GM21423 (cell line): ENCODE measurements around the gene HSD11B2.

Experiments used
- ATAC-seq: cut with Tn5 transposase; IDR thresholded peaks from one replicate; pipeline ENCODE4 v1.9.1; 2021; ENCODE audit warnings: mild to moderate bottlenecking, moderate library complexity; ENCODE audit not compliant: unreplicated experiment

HSD11B2 gene

DNA sequence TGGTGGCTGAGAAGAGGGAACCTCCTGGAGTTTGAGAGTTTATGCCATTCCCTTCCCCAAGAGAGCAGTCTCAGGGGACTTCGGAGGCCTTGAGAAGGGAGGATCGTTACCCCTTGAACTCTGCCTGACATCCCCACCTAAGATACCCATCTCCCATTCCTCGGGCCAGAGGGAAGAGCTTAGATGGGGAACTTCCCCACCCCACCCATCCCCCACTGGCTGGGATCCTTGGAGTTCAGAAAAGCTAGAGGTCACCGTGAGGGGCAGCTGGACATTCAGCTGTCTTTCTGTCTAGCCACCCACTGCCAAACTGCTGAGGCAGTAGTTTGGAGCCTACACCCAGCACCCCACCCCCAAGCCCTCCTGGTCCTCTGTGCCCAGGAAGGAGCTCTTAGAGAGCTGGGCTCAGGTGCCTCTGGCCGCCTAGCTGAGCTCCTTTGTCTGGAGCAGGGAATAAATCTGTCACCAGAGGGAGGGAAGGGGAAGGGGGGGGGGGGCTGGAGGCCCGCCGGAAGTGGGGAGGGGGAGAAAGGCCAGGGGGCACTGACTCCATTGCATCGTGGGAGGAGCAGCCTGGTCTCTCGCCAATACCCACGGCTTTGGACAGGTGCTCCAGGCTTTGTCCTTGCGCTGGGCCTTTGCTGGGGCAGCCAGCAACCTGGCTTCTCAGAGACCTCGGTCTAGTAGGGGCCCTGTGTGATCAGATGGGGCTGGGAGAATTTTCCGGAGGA, 1.0 kb downstream of the HSD11B2 start:
- ATAC-seq, result no peak

DNA sequence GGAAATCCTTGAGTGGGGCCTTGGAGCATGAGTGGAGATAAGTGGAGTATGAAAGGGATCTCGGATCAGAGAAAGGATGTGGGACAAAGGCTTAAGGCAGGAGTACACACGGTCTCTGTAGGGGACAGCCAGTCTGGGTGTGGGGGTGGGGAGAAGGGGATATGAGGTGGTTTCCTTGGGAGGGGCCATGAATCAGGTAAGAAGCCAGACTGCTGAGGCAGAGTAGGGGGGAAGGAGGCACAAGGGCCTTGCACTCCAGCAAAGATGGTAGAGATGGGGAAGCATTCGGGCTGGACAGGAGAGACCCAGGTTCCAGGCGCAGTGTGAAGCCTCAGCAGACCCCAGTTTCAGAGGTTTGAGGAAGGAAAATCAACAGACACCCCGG, 1.6 kb downstream of the HSD11B2 start:
- no peak for ATAC-seq

DNA sequence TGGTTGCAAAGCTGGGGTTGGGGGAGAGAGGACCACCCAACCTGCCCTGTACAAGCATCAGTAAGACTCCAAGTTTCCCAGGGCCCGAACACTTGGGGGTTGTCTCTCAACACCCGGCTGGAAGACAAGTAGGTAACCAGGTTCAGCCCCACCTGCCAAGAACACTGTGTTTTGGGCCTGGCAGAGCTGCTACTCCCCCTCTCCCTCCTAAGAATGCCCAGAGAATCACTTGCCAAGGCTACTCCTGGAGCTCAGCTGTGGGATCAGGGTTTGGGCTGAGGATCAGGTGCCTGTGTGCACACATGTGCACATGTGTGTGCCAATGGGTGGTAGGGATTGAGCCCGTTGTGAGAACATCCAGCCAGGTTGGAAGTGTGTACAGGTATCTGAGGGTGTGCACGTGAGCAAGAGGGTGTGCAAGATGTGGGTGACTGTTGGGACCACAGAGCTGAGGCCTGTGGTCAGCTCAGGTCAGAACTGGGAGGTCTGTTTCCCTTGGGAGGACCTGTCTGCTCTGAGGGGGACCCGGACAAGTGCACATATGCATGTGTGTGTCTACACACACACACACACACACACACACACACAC, 2.3 kb downstream of the HSD11B2 start:
- no peak for ATAC-seq

DNA sequence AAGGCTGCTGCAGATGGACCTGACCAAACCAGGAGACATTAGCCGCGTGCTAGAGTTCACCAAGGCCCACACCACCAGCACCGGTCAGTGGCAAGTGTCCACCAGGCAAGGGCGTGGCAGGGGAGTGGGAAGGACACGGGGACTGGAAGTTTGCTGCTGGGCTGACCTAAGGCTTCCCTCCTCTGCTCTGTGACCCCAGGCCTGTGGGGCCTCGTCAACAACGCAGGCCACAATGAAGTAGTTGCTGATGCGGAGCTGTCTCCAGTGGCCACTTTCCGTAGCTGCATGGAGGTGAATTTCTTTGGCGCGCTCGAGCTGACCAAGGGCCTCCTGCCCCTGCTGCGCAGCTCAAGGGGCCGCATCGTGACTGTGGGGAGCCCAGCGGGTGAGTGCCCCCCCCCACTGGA, 4.8 kb downstream of the HSD11B2 start:
- ATAC-seq, result no peak

DNA sequence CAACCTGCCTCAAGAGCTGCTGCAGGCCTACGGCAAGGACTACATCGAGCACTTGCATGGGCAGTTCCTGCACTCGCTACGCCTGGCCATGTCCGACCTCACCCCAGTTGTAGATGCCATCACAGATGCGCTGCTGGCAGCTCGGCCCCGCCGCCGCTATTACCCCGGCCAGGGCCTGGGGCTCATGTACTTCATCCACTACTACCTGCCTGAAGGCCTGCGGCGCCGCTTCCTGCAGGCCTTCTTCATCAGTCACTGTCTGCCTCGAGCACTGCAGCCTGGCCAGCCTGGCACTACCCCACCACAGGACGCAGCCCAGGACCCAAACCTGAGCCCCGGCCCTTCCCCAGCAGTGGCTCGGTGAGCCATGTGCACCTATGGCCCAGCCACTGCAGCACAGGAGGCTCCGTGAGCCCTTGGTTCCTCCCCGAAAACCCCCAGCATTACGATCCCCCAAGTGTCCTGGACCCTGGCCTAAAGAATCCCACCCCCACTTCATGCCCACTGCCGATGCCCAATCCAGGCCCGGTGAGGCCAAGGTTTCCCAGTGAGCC, 5.8 kb downstream of the HSD11B2 start:
- ATAC-seq, result no peak

DNA sequence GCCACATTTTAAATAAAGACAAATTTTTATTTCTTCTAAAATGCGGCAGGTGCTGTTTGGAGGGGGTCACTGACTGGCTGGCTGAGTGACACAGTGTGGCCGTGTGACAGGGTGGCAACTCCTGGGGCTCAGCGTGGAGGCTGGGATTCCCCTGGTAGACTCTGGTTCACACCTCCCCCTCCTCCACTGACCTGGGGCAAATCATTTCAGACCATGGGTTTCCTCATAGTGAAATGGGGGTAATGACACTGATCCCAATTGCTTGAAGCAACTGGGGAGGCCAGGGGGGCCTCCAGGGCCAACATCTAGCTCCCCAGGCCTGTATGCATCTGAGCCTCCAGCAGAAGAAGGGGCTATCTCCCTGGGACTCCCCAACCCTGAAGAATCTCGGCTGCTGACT, 6.6 kb downstream of the HSD11B2 start:
- ATAC-seq, result no peak

DNA sequence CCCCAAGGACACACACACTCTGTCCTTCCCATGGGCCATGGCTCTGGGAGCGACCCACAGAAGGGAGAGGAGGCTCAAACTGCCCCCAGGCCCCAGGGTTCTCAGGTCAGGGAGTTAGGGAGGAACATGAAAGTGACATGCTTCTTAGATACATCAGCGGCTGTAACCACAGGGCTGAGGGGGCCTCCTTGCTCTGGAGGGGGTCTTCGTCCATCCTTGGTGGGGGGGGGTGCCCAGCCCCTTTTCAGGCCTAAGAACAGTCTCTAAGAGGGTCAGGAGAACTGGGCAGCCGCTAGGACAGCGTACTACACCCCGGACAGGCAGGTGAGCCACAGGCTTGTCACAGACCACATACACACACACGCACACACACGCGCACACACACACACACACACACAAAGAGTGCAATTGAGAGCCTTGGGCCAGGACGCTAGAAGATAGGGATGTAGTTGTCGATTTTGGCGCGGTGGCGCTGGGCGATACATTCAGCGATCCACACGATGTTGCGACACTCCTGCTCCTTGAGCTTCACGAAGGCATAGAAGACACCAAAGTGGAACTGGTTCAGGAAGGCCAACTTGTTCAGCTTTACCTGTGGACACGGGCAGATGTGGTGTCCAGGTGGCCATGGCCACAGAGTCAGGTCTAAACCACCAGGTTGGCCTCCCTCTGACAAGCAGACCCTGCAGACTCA, 7.3 kb downstream of the HSD11B2 start:
- ATAC-seq, result no peak

DNA sequence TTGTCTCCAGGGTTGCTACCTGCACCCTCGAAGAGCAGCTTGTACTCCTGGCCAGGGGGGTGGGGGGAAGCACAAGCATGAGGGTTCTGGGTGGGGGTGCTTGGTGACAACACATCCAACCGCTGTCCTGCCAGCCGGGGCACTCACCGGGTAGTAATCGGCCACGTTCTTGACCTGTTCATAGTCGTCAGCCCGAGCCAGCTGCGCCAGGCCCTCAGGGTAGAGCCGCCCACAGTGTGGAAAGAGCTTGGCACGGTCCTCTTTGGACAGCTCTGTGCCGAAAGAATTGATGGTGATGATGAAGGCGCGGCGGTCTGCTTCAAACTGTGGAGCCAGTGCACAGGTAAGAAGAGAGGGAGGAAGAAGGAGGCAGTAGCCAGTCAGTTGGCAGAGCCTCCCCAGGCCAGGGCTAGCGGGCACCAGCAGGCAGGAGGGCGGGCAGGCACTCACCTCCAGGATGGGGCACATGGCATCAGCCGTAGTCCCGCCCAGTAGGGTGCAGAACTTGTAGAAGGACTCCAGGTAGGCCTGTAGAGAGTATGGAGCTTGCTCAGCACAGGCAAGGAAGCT, 8.0 kb downstream of the HSD11B2 start:
- no peak for ATAC-seq

DNA sequence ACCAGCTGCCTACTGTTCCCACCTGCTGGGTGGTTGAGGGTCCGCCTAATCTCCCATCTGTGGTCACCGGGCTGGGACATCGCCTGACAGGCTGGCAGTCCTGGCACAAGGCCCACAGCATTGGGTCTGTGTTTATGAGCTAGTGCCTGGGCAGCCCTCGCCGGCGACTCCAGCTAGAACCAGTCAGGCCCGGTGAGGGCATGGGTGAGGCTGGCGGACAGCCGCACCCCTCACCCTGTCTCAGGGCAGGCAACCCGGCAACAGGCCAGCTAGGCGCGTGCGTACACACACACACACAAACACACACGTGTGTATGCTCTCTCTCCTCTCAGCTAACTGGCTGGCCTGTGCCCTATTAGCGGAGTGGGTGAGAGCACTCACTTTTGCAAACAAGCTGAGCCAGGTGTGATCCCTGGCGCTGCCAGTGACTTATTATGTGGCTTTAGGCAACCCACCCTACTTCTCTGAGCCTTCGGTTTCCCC, 10.4 kb downstream of the HSD11B2 start:
- no peak for ATAC-seq

DNA sequence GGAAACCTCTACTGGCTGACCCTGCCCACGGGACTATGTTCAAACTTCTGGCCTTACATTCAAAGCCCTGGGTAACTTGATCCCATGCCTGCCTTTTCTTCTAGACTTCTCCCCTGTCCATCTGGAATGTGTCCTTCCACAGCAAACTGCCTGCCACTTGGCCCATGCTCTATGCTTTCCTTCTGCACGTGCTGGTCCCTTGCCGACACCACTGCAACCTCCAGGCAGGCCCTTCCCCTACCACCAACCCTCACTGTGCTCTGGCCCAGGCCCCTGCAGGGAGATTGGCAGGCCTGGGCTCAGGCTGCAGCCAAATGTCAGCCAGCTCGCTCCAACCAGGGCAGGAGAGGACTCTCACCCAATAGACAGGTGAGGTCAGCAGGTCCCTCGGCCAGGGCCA, 11.0 kb downstream of the HSD11B2 start:
- no peak for ATAC-seq

DNA sequence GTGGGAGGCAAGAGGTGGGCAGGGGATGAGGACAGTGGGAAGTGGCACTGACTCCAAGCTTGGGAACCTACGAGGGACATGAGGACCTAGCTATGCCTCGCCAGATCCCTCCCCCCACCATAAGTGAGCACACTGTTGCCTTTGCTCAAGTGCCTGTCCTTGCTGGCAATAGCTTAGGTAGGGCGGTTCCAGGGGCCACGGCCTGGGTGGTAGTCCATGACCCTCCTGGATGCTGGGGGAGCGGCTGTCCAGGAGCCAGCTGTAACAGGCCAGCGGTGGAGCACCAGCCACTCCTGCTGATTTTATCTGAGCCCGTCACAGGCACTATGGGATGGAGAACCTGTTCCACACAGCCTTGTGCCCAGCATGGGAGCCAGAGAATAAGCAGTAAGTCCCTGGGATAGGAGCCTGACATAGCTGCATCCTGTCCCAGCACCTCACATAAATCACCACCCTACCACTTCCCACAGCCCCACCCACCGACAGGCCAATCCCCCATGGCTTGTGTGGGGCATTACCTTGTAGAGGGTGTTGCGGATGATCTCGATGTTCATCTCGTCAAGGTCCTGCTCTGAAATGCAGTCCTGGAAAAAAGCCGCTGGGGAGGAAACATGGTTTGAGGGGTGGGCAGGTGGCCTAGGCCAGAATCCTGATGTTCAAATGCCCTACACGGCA, 11.8 kb downstream of the HSD11B2 start:
- ATAC-seq, result no peak

DNA sequence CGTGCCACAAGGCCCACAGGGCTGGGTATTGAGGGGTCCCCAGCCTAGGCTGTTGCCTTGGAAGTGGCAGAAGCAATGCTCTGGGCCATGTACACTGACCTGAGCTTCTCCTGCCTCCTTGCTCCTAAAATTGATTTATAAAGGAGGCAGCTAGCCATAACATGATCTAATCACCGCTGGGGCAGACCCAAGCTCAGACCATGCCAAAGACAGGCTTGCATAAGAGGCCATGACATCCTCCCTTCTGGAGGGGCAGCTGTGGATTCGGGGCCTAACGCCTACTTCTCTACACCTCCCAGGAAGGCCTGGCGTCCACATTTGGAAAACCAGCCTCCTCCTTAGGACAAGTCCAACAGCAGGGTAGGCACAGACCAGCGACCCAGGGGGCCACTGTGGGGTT, 12.3 kb downstream of the HSD11B2 start:
- ATAC-seq, result no peak

DNA sequence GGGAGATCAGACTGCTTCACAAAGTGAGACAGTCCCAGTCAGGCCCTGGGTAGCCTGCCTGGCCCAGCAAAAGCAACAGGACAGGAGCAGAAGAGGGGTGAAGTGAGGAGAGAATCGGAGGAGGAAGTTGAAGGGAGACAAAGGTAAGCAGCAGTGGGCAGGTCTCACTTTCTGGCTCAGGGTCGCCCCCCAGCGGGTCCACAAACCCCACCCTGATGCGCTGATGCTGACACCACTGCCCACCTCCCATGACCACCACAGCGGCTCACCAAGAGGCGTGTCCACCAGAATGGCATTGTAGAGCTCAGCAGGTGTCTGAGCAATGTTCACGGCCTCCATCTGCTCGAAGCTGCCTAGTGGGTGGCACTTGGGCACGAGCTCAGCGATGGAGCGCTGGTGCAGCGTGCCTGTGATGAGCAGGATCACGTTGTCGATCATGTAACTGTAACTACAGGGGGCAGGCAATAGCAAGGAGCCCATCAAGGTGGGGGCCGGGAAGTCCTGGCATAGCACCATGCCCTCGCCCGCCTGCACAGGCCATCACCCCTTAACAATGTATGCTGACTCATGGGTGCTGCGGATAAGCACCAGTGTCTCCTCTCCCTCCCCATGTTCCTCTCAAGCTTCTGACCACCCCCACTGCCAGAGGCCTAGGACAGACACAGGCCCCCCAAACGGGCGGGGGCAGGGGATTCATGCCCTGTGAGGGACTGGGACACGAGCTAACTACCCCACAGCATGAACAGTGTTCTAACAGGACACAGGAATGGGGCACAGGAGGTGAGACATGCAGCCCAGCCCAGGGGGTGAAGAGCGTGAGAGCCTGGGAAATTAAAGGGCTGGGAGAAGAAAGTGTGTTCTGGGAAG, 13.6 kb downstream of the HSD11B2 start:
- no peak for ATAC-seq

DNA sequence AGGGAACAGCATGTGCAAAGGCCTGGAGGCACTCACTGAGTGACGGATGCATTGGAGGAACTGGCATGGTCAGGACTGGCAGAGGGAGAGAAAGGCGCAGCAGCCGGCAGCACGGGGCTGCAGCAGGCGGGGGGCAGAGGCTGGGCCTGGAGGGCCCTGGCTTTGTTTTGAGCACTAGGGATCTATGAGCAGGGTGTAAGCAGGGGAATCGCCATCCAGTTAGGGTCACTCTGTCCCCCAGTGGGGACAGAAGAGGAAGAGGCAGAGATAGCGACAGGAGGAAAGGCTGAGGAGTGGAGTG, 14.2 kb downstream of the HSD11B2 start:
- ATAC-seq, result no peak

DNA sequence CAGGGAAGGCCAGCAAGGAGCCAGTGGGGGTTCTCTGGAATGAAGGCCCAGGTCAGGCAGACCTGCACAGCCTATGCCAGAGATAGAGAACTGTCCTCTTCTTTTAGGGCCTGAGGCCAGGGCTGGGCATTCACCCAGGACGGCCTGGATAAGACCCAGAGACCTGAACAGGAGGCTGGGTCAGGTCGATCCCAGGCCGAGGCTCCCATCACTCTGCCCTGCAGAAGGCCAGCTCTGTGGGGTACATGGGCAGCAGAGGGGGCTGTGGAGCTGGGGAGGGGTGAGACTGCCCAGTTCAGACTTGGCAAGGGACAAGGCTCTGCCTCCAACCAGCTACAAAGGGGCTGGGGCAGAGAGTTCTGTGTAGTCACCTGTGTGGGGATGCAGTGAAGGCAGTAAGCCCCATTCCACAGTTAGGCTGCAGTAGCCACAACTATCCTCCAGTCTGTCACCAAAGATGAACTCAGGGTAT, 14.6 kb downstream of the HSD11B2 start:
- ATAC-seq, result no peak

DNA sequence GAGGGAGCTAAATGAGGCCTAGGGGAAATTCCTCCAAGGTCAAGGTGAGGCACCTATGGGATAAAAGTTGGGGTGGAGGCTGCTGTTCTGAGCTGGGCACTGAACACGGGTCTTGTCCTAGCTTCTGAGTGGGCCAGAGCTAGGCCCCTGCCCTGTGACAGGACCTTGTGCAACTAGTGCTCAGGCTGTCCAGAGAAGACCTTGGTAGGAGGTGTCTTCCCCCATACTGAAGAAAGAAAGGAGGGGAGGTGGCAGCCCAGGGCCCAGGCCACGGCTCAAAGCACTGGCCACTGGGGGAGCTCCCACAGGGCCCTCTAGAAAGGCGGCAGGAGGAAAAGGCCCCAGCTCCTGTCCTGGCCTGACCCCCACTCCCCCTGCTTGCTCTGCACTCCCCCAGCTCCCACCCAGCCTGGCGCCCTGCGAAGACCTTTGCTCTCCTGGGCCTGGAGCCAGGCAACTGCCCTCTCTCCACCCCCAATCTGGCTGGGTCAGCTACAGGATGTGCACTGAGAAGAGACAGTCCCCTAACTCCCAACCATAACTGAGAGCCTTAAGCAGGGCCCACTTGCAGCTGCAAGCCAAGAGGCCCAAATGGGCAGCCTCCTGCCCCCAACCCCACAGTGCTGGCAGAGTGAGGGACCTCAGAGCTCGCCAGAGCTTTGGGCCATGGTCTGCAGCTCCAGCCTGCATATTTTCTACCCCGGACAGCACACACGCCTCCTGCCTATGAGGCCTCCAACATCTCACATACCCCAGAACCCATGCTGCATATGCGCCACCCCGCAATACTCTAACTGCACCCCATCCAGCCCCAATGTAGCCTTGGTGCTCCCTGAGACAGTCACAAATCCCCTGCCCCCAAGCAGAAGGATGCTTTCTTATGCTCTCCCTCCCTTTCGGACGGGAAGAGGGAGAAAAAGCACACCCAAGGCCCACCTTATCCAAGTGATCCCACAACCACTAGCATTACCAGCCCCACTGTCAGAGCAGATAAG, 15.3 kb downstream of the HSD11B2 start:
- ATAC-seq, result no peak

DNA sequence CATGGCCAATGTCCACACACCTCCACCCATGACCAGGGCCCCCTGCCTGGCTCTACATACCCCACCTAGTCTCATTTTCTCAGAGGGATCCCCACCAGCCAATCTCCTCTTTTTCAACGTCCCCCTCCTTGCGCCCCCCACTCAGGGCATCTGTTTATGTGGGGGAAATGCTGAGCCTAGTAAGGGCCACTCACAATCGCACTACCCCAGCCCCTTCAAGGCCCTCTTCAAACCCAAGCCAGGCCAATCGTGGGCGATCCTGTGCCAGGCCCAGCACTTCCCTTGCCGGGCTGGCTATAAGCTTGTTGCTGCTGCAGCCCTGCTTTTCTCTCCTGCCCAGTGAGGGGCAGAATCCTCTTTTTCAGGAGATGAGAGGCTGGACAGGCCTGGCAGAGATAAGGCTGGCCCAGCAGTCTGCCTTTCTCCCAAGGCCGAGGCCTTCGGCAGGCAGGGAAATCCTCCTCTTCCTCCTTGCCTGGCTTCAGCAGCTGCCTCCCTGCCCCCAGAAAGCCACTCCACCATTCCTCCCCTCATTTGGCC, 16.1 kb downstream of the HSD11B2 start:
- ATAC-seq, result no peak

DNA sequence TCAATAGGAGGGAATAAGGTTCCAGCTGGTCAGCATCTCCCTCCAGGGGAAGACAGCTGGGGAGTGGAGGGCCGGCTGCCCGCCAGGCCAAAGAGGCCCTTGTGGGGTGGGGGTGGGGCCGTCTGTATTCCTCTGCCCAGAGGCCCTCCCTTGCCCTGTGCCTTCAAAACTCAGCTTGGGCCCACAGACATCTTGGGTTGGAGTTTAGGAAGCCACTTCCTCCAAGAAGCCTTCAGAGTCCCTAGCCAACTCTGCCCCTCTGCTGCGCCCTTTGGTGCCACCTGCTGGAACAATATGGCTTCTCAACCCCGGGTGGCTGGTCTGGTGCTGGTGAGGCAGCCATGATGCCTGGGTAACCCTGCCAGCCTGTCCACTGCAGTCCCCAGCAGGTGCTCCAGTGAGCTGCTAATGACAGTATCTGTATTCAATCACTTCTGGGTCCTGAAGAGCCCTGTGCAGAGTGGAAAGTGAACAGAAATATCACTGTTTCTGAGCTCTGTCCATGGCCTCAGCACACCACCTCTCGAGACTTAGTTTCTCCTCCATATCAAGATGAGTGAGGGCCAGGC, 16.7 kb downstream of the HSD11B2 start:
- no peak for ATAC-seq
